HCT116 (cell line): Measurements from ENCODE around the gene MIA.

Experiments used
- CTCF ChIP-seq, 3 experiments: fragments of 200-600 bp in 1 of 3; sonication (generic) in 1 of 3; IDR thresholded peaks in 2 of 3; conservative IDR thresholded peaks in 1 of 3; 2 replicates each; pipeline ENCODE4 v1.5.1; 2012 to 2017; ENCODE audit warnings: low read depth in 2 of 3, low read length in 2 of 3, antibody characterized with exemption in 1 of 3, borderline replicate concordance in 1 of 3, control low read depth in 1 of 3, mild to moderate bottlenecking in 1 of 3, mixed read lengths in 1 of 3, mixed run types in 1 of 3, moderate library complexity in 1 of 3; ENCODE audit not compliant: insufficient read depth in 1 of 3
- EZH2 ChIP-seq: fragments of 200-600 bp; sonication (generic); IDR thresholded peaks from 2 replicates; pipeline ENCODE4 v1.6.1; 2017; ENCODE audit warnings: antibody characterized with exemption, mixed run types
- EZH2phosphoT487 ChIP-seq: fragments of 200-600 bp; IDR thresholded peaks from 2 replicates; pipeline ENCODE4 v1.6.1; 2018; ENCODE audit warnings: antibody characterized with exemption, borderline replicate concordance
- POLR2A ChIP-seq: IDR thresholded peaks from 2 replicates; pipeline ENCODE4 v1.7.0; 2011; ENCODE audit warnings: borderline replicate concordance; ENCODE audit not compliant: insufficient read depth, insufficient read length; ENCODE audit errors: extremely low read depth
- POLR2AphosphoS5 ChIP-seq: IDR thresholded peaks from 2 replicates; pipeline ENCODE4 v1.6.1; 2011; ENCODE audit warnings: mild to moderate bottlenecking, low read depth, low read length, moderate library complexity
- RAD21 ChIP-seq: IDR thresholded peaks from 2 replicates; pipeline ENCODE4 v1.6.1; 2012; ENCODE audit warnings: low read depth, mild to moderate bottlenecking
- SP1 ChIP-seq: IDR thresholded peaks from 2 replicates; pipeline ENCODE4 v1.6.1; 2012; ENCODE audit warnings: low read depth

- TF ChIP-seq RAD21 (no peak), POLR2A (no peak), EZH2phosphoT487 (no peak), CTCF (IDR thresholded peaks at IDR 0.05 in 2 of 3, conservative IDR thresholded peaks at IDR 0.05 in 1 of 3; ENCODE audit: borderline replicate concordance in 1 of 3, insufficient read depth in 1 of 3, low read depth in 2 of 3, low read length in 2 of 3) (no peak), EZH2 (no peak), POLR2AphosphoS5 (no peak), SP1 (no peak)
Observed at GRCh38 chr19:40822161-40822560, 46.8 kb downstream of the MIA start.
